Gastroesophageal sphincter (tissue), 4 donors: ENCODE results near the gene ITGA11. TPM values are rescaled to one million over a fixed set of nuclear protein-coding genes. Genes with fewer than 3 reads are reported as not detected.

Experiments used
- ATAC-seq: fragments of 150-250 bp; one replicate; pipeline ENCODE4 v1.9.1; 2016; ENCODE audit warnings: mild to moderate bottlenecking, moderate library complexity
- H3K27ac ChIP-seq, 4 donors: fragments of 200-600 bp; sonication (generic) in 3 of 4; 1 replicate in 3 of 4; 2 replicates in 1 of 4; pipeline ENCODE4 v1.5.1; 2016 to 2019
- H3K27me3 ChIP-seq: fragments of 200-600 bp; sonication (generic); one replicate; pipeline ENCODE4 v1.5.1; 2019
- H3K36me3 ChIP-seq, 2 donors: fragments of 200-600 bp; sonication (generic); one replicate each; pipeline ENCODE4 v1.5.1; 2019; ENCODE audit warnings: control low read depth in 1 of 2
- H3K4me1 ChIP-seq, 3 donors: fragments of 200-600 bp; sonication (generic); 1 replicate in 2 of 3; 2 replicates in 1 of 3; pipeline ENCODE4 v1.5.1; 2016 to 2019; ENCODE audit warnings: control low read depth in 2 of 3
- H3K4me3 ChIP-seq, 2 donors: fragments of 200-600 bp; sonication (generic); one replicate each; pipeline ENCODE4 v1.5.1; 2019; ENCODE audit warnings: mild to moderate bottlenecking in 1 of 2, moderate library complexity in 1 of 2
- H3K9me3 ChIP-seq, 3 donors: fragments of 200-600 bp; sonication (generic); one replicate each; pipeline ENCODE4 v1.5.1; 2017 to 2019; ENCODE audit warnings: control low read depth in 2 of 3
- EP300 ChIP-seq: sonication (generic); formaldehyde crosslinking; IDR thresholded peaks from one replicate; pipeline ENCODE4 v1.6.1; 2017; ENCODE audit warnings: antibody characterized with exemption, mild to moderate bottlenecking
- POLR2A ChIP-seq, 2 donors: fragments of 450-650 bp; IDR thresholded peaks; one replicate each; pipeline ENCODE4 v1.6.1; 2017; ENCODE audit warnings: antibody characterized with exemption in 2 of 2, mild to moderate bottlenecking in 2 of 2, moderate library complexity in 1 of 2
- POLR2AphosphoS5 ChIP-seq: sonication (generic); formaldehyde crosslinking; IDR thresholded peaks from one replicate; pipeline ENCODE4 v1.6.1; 2017; ENCODE audit warnings: antibody characterized with exemption
- WGBS, 2 donors: methylation state at CpG; one replicate each; pipeline ENCODE4 v1.1.5; 2018; ENCODE audit warnings: low coverage in 1 of 2; 5-methylcytosine and 5-hydroxymethylcytosine counted together
- total RNA-seq, 4 donors: library from RNA; depleted of rRNA; stranded (reverse); fragments of >200 nt; gene quantifications; one replicate each; pipeline ENCODE4 v1.1.0, GENCODE V29; 2016
- TF ChIP-seq, protein P1 (sequence below), 4 experiments: fragments of 200-600 bp in 2 of 4; fragments of 450-650 bp in 2 of 4; sonication (generic) in 1 of 4; IDR thresholded peaks; one replicate each; pipeline ENCODE4 v1.5.1; 2017 to 2019; ENCODE audit warnings: antibody characterized with exemption in 4 of 4, mild to moderate bottlenecking in 2 of 4, moderate library complexity in 2 of 4

The ITGA11 gene
- total RNA-seq, 4 donors from 2014 or later, result 3.8 to 9.5 (median 6.7) TPM

- no CpG with 5 or more reads among the region's 1 CpG for WGBS, 2 donors
- Histone ChIP-seq H3K4me3 (no peak overlapping the region), H3K4me1 (no peaks in the 10 kb centered on the region), H3K27ac (peak overlapping the region in 1 of 4 donors; percentile 15), H3K36me3 (no peaks in the 10 kb centered on the region), H3K27me3 (peaks cover 39% of the 10 kb centered on the region), H3K9me3 (no peaks in the 10 kb centered on the region)
- TF ChIP-seq, protein P1, sequence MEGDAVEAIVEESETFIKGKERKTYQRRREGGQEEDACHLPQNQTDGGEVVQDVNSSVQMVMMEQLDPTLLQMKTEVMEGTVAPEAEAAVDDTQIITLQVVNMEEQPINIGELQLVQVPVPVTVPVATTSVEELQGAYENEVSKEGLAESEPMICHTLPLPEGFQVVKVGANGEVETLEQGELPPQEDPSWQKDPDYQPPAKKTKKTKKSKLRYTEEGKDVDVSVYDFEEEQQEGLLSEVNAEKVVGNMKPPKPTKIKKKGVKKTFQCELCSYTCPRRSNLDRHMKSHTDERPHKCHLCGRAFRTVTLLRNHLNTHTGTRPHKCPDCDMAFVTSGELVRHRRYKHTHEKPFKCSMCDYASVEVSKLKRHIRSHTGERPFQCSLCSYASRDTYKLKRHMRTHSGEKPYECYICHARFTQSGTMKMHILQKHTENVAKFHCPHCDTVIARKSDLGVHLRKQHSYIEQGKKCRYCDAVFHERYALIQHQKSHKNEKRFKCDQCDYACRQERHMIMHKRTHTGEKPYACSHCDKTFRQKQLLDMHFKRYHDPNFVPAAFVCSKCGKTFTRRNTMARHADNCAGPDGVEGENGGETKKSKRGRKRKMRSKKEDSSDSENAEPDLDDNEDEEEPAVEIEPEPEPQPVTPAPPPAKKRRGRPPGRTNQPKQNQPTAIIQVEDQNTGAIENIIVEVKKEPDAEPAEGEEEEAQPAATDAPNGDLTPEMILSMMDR (IDR thresholded peaks at IDR 0.05), result no peak
- TF ChIP-seq EP300 (no peak), POLR2A (IDR thresholded peaks at IDR 0.05) (no peak), POLR2AphosphoS5 (no peak)
- ATAC-seq, result no peak
Observed at GRCh38 chr15:68440136-68440535, 8.2 kb upstream of the ITGA11 start.

DNA sequence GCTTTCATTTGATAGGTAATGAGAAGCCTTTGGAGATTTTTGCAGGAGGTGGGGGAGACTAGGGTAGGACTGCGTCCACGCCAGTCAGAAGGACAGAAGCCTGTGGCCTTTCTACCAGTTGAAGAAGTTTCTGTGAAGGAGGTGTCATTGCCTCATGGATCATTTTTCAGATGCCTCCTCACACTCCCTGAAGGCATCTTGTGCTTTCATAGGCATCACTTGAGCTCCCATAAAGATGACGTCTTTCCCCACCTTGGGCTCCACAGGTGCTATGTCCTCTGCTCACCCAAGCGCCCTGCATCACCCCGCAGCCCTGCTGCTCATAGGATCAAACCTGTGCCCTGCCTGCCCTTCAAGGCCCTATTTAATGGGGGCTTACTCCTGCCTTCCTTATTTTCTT is 7.5 kb upstream of the ITGA11 start:
- Histone ChIP-seq H3K4me1 (no peaks in the 10 kb centered on the region), H3K27me3 (peaks cover 44% of the 10 kb centered on the region), H3K27ac (no peak overlapping the region), H3K4me3 (no peak overlapping the region), H3K36me3 (no peaks in the 10 kb centered on the region), H3K9me3 (no peaks in the 10 kb centered on the region)
- ATAC-seq, result no peak
- TF ChIP-seq POLR2AphosphoS5, result no peak
- TF ChIP-seq, protein P1 (IDR thresholded peaks at IDR 0.05), result no peak
- no peak for TF ChIP-seq EP300
- no peak for TF ChIP-seq POLR2A (IDR thresholded peaks at IDR 0.05)
- 80 to 94% methylated on average over 2 to 5 of the region's 5 CpGs for WGBS, 2 donors

DNA sequence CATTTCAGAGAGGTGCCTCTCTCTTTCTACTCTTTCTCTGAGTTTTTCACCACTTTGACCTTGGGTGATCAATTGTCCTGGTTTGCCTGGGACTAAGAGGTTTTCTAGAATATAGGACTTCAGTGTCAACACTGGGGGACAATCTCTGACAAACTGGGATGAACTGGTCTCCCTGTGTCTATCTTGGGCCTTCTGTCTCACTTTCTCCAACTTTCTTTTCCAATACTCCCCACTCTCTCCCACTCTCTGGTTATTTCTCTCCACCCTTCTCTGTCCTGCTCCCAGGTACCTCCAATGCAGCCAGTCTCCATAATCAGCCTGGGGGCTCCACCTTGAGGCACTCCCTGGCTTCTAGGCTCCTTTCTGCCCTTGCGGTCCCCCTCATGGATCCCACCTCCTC is 4.7 kb upstream of the ITGA11 start:
- TF ChIP-seq EP300 (no peak), POLR2AphosphoS5 (no peak), POLR2A (IDR thresholded peaks at IDR 0.05) (no peak)
- TF ChIP-seq, protein P1 (IDR thresholded peaks at IDR 0.05), result no peak
- peaks cover 0 to 8% (median 5%) of the 10 kb centered on the region in 3 donors for H3K4me1 ChIP-seq
- no peaks in the 10 kb centered on the region for H3K36me3 ChIP-seq
- H3K27ac ChIP-seq, result no peak overlapping the region
- no peak overlapping the region for H3K4me3 ChIP-seq
- H3K27me3 ChIP-seq, result peaks cover 72% of the 10 kb centered on the region
- no peaks in the 10 kb centered on the region for H3K9me3 ChIP-seq
- no peak for ATAC-seq
- 83 to 100% methylated on average over 1 of the region's 1 CpG for WGBS, 2 donors

DNA sequence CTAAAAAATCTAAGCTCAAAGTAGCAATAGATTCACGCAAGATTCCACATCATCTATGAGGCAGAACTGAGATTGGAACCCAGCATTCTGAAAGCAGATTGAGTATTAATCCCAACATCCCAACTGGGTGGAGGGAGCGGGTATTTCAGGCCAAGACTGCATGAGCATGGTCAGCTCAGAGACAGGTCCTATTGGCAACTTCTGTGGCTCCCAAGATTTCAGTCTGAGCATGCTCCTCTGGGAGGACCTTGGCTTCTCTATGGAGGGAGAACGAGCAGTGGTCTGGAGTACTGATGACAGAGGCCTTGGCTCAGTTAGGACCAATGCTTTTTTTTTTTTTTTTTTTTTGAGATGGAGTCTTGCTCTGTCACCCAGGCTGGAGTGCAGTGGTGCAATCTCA is 4.0 kb upstream of the ITGA11 start:
- Histone ChIP-seq H3K4me3 (no peak overlapping the region), H3K36me3 (no peaks in the 10 kb centered on the region), H3K9me3 (no peaks in the 10 kb centered on the region), H3K27me3 (peaks cover 80% of the 10 kb centered on the region), H3K27ac (no peak overlapping the region), H3K4me1 (peaks cover 0 to 15% (median 10%) of the 10 kb centered on the region in 3 donors)
- TF ChIP-seq EP300 (no peak), POLR2A (IDR thresholded peaks at IDR 0.05) (no peak), POLR2AphosphoS5 (no peak)
- TF ChIP-seq, protein P1 (IDR thresholded peaks at IDR 0.05), result no peak
- WGBS, 2 donors, result 75 to 95% methylated on average over 2 to 3 of the region's 3 CpGs
- peak; percentile 50 for ATAC-seq

DNA sequence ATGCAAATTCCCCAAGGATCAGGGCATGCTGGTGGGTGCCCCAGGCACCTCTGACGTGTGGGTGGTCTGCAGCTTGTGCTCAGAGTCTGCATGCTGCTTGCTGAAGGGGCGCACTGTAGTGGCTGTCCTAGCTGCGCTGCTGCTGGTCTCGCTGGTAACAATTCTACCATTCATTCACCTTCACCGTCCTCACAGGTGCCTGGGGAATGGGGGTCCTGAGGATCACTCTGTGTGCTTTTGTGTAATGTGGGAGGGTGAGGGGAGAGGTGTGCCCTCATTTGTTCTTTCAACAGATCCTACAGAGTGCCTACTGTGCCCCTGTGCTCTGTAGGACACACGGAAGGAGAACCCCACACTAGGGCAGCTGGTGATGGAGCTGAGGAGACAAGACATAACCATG is 2.1 kb upstream of the ITGA11 start:
- ATAC-seq, result no peak
- no peaks in the 10 kb centered on the region for H3K9me3 ChIP-seq
- H3K4me3 ChIP-seq, result no peak overlapping the region
- H3K4me1 ChIP-seq, result peaks cover 0 to 21% (median 10%) of the 10 kb centered on the region in 3 donors
- TF ChIP-seq POLR2AphosphoS5 (no peak), EP300 (no peak), POLR2A (IDR thresholded peaks at IDR 0.05) (no peak)
- TF ChIP-seq, protein P1 (IDR thresholded peaks at IDR 0.05), result no peak
- H3K27ac ChIP-seq, result no peak overlapping the region
- no peaks in the 10 kb centered on the region for H3K36me3 ChIP-seq
- H3K27me3 ChIP-seq, result peaks cover 88% of the 10 kb centered on the region
- WGBS, 2 donors, result 85 to 100% methylated on average over 1 to 5 of the region's 6 CpGs
